ENCODE data around the gene KLC1.

Gene KLC1

DNA sequence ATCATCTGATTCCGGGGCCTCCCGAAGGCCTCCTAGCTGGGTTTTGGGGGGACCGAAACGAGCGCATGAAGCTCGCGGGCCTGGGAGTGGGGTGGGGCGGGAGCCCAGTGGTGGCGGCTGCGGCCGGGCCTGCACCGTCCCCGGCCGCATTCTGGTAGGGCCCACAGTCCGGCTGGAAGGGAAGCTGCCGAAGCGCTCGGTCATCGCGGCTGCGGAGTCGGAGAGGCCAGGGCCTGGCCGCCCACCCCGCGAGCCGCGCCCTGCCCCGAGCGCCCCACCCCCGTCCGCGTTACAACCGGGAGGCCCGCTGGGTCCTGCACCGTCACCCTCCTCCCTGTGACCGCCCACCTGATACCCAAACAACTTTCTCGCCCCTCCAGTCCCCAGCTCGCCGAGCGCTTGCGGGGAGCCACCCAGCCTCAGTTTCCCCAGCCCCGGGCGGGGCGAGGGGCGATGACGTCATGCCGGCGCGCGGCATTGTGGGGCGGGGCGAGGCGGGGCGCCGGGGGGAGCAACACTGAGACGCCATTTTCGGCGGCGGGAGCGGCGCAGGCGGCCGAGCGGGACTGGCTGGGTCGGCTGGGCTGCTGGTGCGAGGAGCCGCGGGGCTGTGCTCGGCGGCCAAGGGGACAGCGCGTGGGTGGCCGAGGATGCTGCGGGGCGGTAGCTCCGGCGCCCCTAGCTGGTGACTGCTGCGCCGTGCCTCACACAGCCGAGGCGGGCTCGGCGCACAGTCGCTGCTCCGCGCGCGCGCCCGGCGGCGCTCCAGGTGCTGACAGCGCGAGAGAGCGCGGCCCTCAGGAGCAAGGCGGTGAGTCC is at the start of gene KLC1:
TSS of gene KLC1 (plus strand) at position 528 of the 819 bp plus-strand sequence. CDS start 25,354 bp downstream, outside the sequence.
- TF ChIP-seq, protein P1, sequence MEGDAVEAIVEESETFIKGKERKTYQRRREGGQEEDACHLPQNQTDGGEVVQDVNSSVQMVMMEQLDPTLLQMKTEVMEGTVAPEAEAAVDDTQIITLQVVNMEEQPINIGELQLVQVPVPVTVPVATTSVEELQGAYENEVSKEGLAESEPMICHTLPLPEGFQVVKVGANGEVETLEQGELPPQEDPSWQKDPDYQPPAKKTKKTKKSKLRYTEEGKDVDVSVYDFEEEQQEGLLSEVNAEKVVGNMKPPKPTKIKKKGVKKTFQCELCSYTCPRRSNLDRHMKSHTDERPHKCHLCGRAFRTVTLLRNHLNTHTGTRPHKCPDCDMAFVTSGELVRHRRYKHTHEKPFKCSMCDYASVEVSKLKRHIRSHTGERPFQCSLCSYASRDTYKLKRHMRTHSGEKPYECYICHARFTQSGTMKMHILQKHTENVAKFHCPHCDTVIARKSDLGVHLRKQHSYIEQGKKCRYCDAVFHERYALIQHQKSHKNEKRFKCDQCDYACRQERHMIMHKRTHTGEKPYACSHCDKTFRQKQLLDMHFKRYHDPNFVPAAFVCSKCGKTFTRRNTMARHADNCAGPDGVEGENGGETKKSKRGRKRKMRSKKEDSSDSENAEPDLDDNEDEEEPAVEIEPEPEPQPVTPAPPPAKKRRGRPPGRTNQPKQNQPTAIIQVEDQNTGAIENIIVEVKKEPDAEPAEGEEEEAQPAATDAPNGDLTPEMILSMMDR (conservative IDR thresholded peaks at IDR 0.05; ENCODE audit: low read depth), result no peak
- ChIA-PET POLR2A (ENCODE audit: low non-redundant PET) (interaction anchor here (0.6 kb wide), 1 partner anchor 41 kb away, joined by 7 read pairs; no protein-coding TSS in a partner anchor), CTCF (interaction anchor here (0.5 to 0.6 kb wide), 2 partner anchors 36 to 57 kb away, joined by 3 to 6 read pairs; no protein-coding TSS in a partner anchor)
- peak; percentile 86 for DNase-seq (ENCODE audit: low spot score)
- peak within 1 kb of the TSS; percentile 97 for H3K27ac ChIP-seq

DNA sequence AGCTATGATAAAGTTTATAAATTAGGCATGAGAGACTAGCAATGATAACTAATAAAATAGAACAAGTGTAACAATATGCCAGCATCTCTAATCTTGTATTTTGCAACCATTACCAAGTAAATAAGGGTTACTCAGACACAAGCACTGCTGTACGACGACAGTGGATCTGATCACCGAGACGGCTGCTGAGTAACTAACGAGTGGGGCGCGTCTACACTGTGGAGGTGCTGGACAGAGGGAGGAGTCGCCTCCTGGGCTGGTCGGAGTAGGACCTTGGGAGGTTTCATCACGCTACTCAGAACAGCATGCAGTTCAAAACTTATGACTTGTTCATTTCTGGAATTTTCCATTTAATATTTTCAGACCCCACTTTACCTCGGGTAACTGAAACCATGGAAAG is 47.8 kb upstream of the KLC1 start:
- DNase-seq (ENCODE audit: low spot score), result no peak
- ChIA-PET POLR2A (ENCODE audit: low non-redundant PET) (no interaction called here), CTCF (no interaction called here)
- peak overlapping the region; percentile 94 for H3K27ac ChIP-seq
- TF ChIP-seq, protein P1 (conservative IDR thresholded peaks at IDR 0.05; ENCODE audit: low read depth), result no peak

GRCh38 chr14:103581954-103582703 is 46.9 kb upstream of the KLC1 start:
- DNase-seq (ENCODE audit: low spot score), result peak; percentile 86
- TF ChIP-seq, protein P1 (conservative IDR thresholded peaks at IDR 0.05; ENCODE audit: low read depth), result no peak
- ChIA-PET POLR2A (ENCODE audit: low non-redundant PET) (no interaction called here), CTCF (no interaction called here)
- peak overlapping the region; percentile 94 for H3K27ac ChIP-seq

- DNase-seq (ENCODE audit: low spot score), result no peak
- ChIA-PET CTCF (no interaction called here), POLR2A (ENCODE audit: low non-redundant PET) (no interaction called here)
- peak overlapping the region; percentile 70 for H3K27ac ChIP-seq
- TF ChIP-seq, protein P1 (conservative IDR thresholded peaks at IDR 0.05; ENCODE audit: low read depth), result no peak
These were observed 44.6 kb upstream of the KLC1 start for GRCh38 chr14:103584326-103584915.

DNA sequence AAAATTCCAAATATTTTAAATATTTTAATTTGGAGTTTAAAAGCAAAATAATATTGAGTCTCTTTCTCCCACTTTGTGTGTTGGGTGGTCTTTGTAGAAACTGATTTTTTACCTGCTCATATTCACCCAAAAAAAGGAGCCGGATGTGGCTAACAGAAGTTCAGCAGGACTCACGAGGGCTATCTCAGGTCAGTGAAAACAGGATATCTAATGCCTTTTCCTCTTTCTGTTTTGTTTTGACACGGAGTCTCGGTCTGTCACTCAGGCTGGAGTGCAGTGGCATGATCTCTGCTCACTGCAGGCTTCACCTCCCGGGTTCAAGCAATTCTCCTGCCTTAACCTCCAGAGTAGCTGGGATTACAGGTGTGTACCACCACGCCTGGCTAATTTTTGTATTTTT is 35.4 kb upstream of the KLC1 start:
- peak overlapping the region; percentile 73 for H3K27ac ChIP-seq
- TF ChIP-seq, protein P1 (conservative IDR thresholded peaks at IDR 0.05; ENCODE audit: low read depth), result no peak
- no peak for DNase-seq (ENCODE audit: low spot score)
- ChIA-PET CTCF (interaction anchor here (0.6 to 0.9 kb wide), 3 partner anchors 17 to 74 kb away, joined by 3 to 6 read pairs (median 5); no protein-coding TSS in a partner anchor), POLR2A (ENCODE audit: low non-redundant PET) (no interaction called here)

DNA sequence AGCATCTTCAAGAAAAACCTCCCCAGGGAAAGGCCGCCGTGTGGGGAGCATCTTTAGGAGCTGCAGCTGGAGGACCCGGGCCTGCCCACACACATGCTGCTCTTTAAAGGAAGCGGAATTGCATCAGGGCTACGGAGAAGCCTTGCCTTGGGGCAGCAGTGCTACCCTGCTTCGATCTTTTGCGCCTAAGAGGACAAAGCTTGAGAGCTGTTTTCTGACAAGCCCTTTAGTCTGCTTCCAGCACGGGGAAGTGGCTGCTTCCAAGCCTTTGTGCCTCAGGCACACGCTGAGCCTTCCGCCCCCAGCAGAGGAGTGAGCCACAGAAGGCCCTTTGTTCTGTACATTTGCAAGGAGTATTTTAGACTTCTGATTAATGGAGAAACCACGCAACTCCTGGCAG is 34.7 kb upstream of the KLC1 start:
- TF ChIP-seq, protein P1 (conservative IDR thresholded peaks at IDR 0.05; ENCODE audit: low read depth), result no peak
- CTCF ChIA-PET, result interaction anchor here (0.6 kb wide), 1 partner anchor 16 kb away, joined by 5 read pairs; no protein-coding TSS in a partner anchor
- peak overlapping the region; percentile 73 for H3K27ac ChIP-seq
- peak; percentile 65 for DNase-seq (ENCODE audit: low spot score)
- POLR2A ChIA-PET (ENCODE audit: low non-redundant PET), result interaction anchor here (0.7 kb wide), 1 partner anchor 254 kb away, joined by 7 read pairs; no protein-coding TSS in a partner anchor
